Lower leg skin (tissue), 3 donors: ENCODE data around the gene TNF.

Experiments used
- POLR2A ChIP-seq, 2 donors: fragments of 450-650 bp; IDR thresholded peaks; one replicate each; pipeline ENCODE4 v1.6.1; 2016 to 2017; ENCODE audit warnings: antibody characterized with exemption in 2 of 2, mild to moderate bottlenecking in 1 of 2, moderate library complexity in 1 of 2
- TF ChIP-seq, protein P1 (sequence below), 3 donors: fragments of 450-650 bp; IDR thresholded peaks; one replicate each; pipeline ENCODE4 v1.5.1; 2016; ENCODE audit warnings: antibody characterized with exemption in 3 of 3, mild to moderate bottlenecking in 3 of 3, moderate library complexity in 2 of 3

DNA sequence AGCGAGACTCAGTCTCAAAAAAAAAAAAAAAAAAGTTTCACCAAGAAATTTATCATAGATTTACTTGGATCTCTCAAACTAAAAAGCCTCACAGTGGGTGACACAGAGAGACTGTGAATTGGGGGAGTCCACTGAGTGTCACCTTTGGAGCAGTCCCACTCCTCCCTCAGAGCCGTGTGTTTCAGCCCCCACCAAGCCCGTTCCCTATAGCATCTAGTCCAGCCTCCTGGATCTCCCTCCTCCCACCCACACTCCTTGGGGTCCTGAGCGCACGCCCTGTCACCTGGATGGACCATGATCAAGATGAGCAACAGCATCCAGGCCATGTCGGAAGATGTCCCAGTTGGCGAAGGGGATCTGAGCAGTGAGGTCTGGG, 17.0 kb downstream of the TNF start:
- no peak for TF ChIP-seq POLR2A (IDR thresholded peaks at IDR 0.05)
- TF ChIP-seq, protein P1, sequence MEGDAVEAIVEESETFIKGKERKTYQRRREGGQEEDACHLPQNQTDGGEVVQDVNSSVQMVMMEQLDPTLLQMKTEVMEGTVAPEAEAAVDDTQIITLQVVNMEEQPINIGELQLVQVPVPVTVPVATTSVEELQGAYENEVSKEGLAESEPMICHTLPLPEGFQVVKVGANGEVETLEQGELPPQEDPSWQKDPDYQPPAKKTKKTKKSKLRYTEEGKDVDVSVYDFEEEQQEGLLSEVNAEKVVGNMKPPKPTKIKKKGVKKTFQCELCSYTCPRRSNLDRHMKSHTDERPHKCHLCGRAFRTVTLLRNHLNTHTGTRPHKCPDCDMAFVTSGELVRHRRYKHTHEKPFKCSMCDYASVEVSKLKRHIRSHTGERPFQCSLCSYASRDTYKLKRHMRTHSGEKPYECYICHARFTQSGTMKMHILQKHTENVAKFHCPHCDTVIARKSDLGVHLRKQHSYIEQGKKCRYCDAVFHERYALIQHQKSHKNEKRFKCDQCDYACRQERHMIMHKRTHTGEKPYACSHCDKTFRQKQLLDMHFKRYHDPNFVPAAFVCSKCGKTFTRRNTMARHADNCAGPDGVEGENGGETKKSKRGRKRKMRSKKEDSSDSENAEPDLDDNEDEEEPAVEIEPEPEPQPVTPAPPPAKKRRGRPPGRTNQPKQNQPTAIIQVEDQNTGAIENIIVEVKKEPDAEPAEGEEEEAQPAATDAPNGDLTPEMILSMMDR (IDR thresholded peaks at IDR 0.05) = no peak
